K562 (cell line): ENCODE results near the gene VASH2. TPM values are rescaled to one million over a fixed set of nuclear protein-coding genes. Genes with fewer than 3 reads are reported as not detected.

Experiments used
- ATF1 ChIP-seq, 2 experiments: fragments of 450-650 bp in 1 of 2; IDR thresholded peaks; 2 replicates each; pipeline ENCODE4 v1.6.1; 2016; ENCODE audit warnings: missing compliant biosample characterization in 1 of 2, missing genetic modification characterization in 1 of 2
- CBX2 ChIP-seq: fragments of 200-600 bp; sonication (generic); IDR thresholded peaks from one replicate; pipeline ENCODE4 v1.6.1; 2012; ENCODE audit warnings: mild to moderate bottlenecking, low read length, inconsistent platforms; ENCODE audit not compliant: insufficient read depth, poor library complexity, severe bottlenecking
- CLOCK ChIP-seq: fragments of 250-450 bp; sonication (Bioruptor Pico); IDR thresholded peaks from 2 replicates; pipeline ENCODE4 v1.4.0; 2020; ENCODE audit warnings: mild to moderate bottlenecking, moderate library complexity, borderline replicate concordance
- KDM2B ChIP-seq: fragments of 250-450 bp; sonication (Bioruptor Pico); IDR thresholded peaks from 2 replicates; pipeline ENCODE4 v1.8.0; 2021; ENCODE audit warnings: mild to moderate bottlenecking, moderate library complexity
- MXD1 ChIP-seq: fragments of 250-450 bp; sonication (Bioruptor Pico); IDR thresholded peaks from 2 replicates; pipeline ENCODE4 v1.8.0; 2021; ENCODE audit warnings: borderline replicate concordance, mild to moderate bottlenecking, moderate library complexity; ENCODE audit not compliant: poor library complexity, severe bottlenecking
- SFPQ ChIP-seq: fragments of 200-400 bp; formaldehyde crosslinking; IDR thresholded peaks from 2 replicates; pipeline ENCODE4 v1.6.1; 2017; ENCODE audit warnings: mild to moderate bottlenecking, low read depth, low read length, moderate library complexity
- TARDBP ChIP-seq: fragments of 450-650 bp; IDR thresholded peaks from 2 replicates; pipeline ENCODE4 v1.6.1; 2016
- polyA plus RNA-seq, 8 experiments: library from polyadenylated mRNA; depleted of rRNA in 4 of 8; stranded (reverse) in 5 of 8; unstranded in 3 of 8; fragments of >200 nt; fragmentation: Nextera tagmentation in 2 of 8; fragmentation: Illumina TruSeq in 1 of 8; extraction: Ambion mirVana in 2 of 8; extraction: Trizol in 1 of 8; gene quantifications; 2 replicates each; pipeline versions ENCODE4 v1.2.1 to v1.2.3, GENCODE V29; 2011 to 2014; ENCODE audit warnings: inconsistent platforms in 1 of 8, missing spikeins in 1 of 8
- total RNA-seq, 7 experiments: library from RNA; depleted of rRNA in 6 of 7; stranded (reverse); fragments of >200 nt in 6 of 7; fragmentation: Illumina TruSeq in 2 of 7; extraction: Trizol in 2 of 7; gene quantifications; 2 replicates each; pipeline versions ENCODE4 v1.2.1 to v1.2.3, GENCODE V29; 2011 to 2021; ENCODE audit warnings: low replicate concordance in 1 of 7

Gene VASH2
- total and polyA plus RNA-seq, 9 of the 15 experiments (the other 6 are each of a cell fraction or from before 2014, with no cell fraction given) = 0.04 to 0.40 (median 0.10) TPM; not detected in 1

GRCh38 chr1:212973426-212973825 lies 23.1 kb downstream of the VASH2 start (continued):
- no peak for TF ChIP-seq ATF1 (CRISPR knock-in tag; IDR thresholded peaks at IDR 0.05)
- no peak for TF ChIP-seq ATF1 (tag; IDR thresholded peaks at IDR 0.05)
- TF ChIP-seq TARDBP = no peak
- no peak for TF ChIP-seq MXD1
- no peak for TF ChIP-seq CBX2
- TF ChIP-seq KDM2B (CRISPR knock-in tag) = no peak
- no peak for TF ChIP-seq CLOCK
- no peak for TF ChIP-seq SFPQ
